GM12864 (cell line): Measurements from ENCODE around the gene APBB1.

ENCODE experiments used
- DNase-seq: peaks from one replicate; pipeline ENCODE4 v3.0.0-alpha.2; 2011; ENCODE audit warnings: low read depth
- H3K4me3 ChIP-seq: 2 replicates; pipeline ENCODE4 v1.5.1; 2011; ENCODE audit warnings: mild to moderate bottlenecking, low read depth, low read length, control low read depth
- TF ChIP-seq, protein P1 (sequence below): IDR thresholded peaks from 2 replicates; pipeline ENCODE4 v1.5.1; 2011; ENCODE audit warnings: low read depth, mild to moderate bottlenecking, moderate library complexity, low read length, control low read depth, inconsistent platforms; ENCODE audit errors: missing control alignments

The APBB1 gene

DNA sequence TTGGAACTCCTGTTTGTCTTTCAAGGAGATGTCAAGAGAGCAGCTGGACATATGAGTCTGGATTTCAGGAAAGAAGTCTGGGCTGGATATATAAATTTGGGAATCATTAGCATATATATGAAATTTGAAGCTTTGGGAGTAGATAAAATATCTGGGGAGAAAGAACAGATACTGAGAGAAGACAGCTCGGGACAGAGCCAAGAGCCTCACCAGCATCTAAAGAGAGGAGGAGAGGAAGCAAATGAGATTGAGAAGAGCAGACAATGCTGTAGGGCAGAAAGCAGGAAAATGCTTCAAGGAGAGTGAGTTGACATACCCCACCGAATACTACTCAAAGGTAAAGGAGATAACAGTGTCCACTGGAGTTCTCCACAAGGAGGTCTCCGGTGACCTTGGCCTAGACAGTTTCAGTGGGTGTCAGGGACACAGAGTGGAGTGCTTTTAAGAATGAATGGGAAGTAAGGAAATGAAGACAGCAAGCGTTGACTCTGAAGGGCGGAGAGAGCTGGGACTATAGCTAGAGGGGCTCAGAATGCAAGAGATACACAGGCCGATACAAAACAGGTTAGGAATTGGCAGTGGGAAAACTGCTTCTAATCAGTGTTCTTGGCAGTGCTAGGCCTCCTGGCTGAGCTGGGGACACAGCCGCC lies 862 bp downstream of the APBB1 start:
- no peak overlapping the region for H3K4me3 ChIP-seq
- no peak for DNase-seq
- TF ChIP-seq, protein P1, sequence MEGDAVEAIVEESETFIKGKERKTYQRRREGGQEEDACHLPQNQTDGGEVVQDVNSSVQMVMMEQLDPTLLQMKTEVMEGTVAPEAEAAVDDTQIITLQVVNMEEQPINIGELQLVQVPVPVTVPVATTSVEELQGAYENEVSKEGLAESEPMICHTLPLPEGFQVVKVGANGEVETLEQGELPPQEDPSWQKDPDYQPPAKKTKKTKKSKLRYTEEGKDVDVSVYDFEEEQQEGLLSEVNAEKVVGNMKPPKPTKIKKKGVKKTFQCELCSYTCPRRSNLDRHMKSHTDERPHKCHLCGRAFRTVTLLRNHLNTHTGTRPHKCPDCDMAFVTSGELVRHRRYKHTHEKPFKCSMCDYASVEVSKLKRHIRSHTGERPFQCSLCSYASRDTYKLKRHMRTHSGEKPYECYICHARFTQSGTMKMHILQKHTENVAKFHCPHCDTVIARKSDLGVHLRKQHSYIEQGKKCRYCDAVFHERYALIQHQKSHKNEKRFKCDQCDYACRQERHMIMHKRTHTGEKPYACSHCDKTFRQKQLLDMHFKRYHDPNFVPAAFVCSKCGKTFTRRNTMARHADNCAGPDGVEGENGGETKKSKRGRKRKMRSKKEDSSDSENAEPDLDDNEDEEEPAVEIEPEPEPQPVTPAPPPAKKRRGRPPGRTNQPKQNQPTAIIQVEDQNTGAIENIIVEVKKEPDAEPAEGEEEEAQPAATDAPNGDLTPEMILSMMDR, result no peak

DNA sequence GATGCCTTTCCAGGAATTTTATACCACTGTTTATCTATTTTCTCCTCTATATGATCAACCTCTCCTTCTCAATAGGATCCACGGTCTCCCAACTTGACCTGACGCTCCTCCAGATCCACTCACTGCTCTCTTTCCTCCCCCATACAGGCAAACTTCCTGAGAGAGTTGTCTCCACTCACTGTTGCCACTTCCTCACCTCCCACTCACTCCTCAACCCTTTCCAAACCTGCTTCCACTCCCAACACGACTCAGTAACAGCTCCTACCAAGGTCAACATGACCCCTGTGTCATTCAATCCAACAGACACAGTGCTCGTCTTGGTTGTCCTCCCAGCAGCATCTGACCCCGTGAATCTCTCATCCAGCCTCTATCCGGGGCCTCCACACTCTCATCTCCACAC lies 3.1 kb downstream of the APBB1 start:
- DNase-seq, result no peak
- no peak overlapping the region for H3K4me3 ChIP-seq
- TF ChIP-seq, protein P1, result no peak

DNA sequence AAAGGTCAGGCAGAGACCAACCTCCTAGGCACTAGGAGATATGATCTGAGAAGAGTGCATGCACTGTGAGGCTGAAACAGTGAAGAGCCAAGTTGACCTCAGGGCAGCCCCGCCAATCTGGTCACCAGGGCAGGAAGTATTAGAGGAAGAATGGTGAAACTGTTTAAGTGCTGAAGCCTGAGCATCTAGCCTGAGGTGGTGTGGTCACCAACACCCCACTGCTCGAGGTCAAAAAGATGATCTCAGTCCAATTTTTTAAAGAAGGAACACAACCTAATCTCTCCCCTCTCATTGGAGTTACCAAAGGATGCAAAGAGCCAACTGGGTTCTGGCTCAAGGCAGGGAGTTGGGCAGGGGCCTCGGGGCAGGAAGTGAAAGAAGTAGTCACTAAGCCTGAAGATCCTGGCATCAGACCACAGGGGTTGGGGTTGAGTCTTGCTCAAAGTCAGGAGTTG lies 4.0 kb downstream of the APBB1 start:
- H3K4me3 ChIP-seq, result no peak overlapping the region
- DNase-seq, result no peak
- TF ChIP-seq, protein P1, result no peak

DNA sequence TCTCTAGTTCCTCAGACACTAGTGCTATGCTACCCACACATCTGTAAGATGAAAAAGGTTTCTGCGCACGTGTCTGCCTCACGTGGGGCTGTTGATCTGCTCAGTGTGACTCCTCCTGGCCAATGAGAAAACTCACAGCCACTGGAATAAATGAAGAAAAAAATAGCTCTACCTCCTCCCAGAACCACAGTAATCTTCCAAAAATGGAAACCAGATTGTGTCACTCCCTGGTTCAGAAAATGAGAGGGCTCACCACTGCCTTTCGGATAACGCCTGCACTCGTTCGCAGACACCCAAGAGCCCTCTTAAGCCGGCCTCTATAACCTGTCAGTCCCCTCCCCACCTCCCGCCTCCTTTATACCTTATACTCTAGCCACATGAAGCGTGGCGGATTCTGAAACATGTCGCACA lies 5.1 kb downstream of the APBB1 start:
- no peak overlapping the region for H3K4me3 ChIP-seq
- no peak for DNase-seq
- TF ChIP-seq, protein P1, result no peak

DNA sequence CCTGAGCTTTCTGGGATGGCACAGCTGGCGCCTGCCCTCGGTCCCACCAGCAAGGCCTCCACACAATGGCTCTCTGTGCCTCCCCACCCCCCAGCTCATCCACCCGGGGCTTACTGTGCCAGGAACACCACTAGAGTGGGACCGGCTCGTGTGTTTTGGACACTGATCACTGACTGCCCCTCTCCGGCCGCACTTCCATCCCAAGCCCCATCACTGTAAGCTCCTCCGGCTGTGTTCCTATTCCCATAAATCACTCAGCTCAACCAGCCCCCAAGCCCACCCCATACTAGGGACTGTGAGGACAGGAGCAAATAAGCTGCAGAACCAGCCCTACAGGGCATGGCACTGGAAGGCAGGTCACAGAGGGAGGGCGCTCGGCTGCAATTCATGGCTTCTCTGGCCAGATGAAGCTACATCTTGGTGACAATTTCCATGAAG lies 7.3 kb downstream of the APBB1 start:
- TF ChIP-seq, protein P1, result no peak
- DNase-seq, result no peak

DNA sequence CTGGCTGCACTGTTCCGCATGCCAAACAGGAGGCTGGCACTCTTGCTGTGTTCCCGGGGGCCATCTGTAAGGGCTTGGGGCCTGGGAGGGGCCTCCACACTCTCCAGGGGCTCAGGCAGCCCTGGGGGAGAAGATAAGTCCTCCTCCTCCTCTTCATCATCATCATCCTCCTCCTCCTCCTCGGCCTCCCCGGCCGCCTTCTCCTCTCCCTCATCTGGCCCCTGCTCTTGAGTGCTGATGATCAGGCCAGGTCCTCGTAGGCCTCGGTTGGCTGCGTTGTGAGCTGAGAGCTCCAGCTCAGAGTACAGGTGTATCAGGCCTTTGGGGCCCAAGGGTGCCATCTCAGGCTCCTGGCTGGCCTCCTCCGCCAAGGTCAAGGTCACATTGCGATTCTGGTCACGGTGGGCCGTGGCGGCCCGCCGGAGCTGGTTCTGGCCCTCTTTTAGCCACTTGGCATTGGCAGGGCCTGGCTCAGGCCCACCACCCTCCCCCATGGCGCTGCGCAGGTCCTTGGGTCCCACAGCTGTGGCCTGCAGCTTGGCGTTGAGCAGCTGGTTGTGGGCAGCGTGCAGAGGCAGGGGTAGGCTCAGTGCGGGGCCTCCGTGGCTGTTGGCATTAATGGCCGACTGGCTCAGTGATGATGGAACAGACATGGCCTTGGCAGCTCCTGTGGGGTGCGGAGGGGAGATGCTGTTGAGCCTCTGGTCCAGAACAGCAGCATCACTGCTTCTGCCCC lies 8.0 kb downstream of the APBB1 start:
- TF ChIP-seq, protein P1, result no peak
- DNase-seq, result no peak
- no peak overlapping the region for H3K4me3 ChIP-seq

More for the DNA sequence above, 7.3 kb downstream of the APBB1 start:
- H3K4me3 ChIP-seq, result no peak overlapping the region
